Naive B cell (primary cell): ENCODE data around the gene SNED1. TPM values are rescaled to one million over a fixed set of nuclear protein-coding genes. Genes with fewer than 3 reads are reported as not detected.

ENCODE experiments used
- ATAC-seq, 2 donors: fragments of 150-1000 bp; cut with Tn5 transposase; 2 replicates each; pipeline ENCODE4 v1.10.0; 2021; ENCODE audit warnings: low read depth in 2 of 2, mild to moderate bottlenecking in 2 of 2, moderate library complexity in 2 of 2
- DNase-seq: peaks from one replicate; pipeline ENCODE4 v3.0.0; 2022
- H3K27ac Mint-ChIP-seq, 6 donors: one replicate each; pipeline ENCODE4 v1.8.0; 2020 to 2022; ENCODE audit warnings: mild to moderate bottlenecking in 6 of 6, mixed read lengths in 6 of 6, moderate library complexity in 5 of 6, inconsistent platforms in 2 of 6
- H3K27me3 Mint-ChIP-seq, 3 donors: one replicate each; pipeline ENCODE4 v1.8.0; 2021 to 2022; ENCODE audit warnings: mixed read lengths in 3 of 3, mild to moderate bottlenecking in 1 of 3
- H3K36me3 Mint-ChIP-seq, 2 donors: one replicate each; pipeline ENCODE4 v1.8.0; 2020 to 2022; ENCODE audit warnings: mixed read lengths in 2 of 2, inconsistent platforms in 1 of 2, mild to moderate bottlenecking in 1 of 2
- H3K4me1 Mint-ChIP-seq, 3 donors: one replicate each; pipeline ENCODE4 v1.8.0; 2020 to 2022; ENCODE audit warnings: mixed read lengths in 3 of 3, inconsistent platforms in 1 of 3, mild to moderate bottlenecking in 1 of 3, moderate library complexity in 1 of 3
- H3K4me3 Mint-ChIP-seq, 8 donors: one replicate each; pipeline ENCODE4 v1.8.0; 2020 to 2022; ENCODE audit warnings: mild to moderate bottlenecking in 8 of 8, mixed read lengths in 8 of 8, moderate library complexity in 8 of 8, inconsistent platforms in 2 of 8
- H3K9me3 Mint-ChIP-seq, 7 donors: one replicate each; pipeline ENCODE4 v1.8.0; 2020 to 2022; ENCODE audit warnings: mixed read lengths in 7 of 7, mild to moderate bottlenecking in 5 of 7, inconsistent platforms in 2 of 7, moderate library complexity in 1 of 7
- polyA plus RNA-seq, 6 donors: library from polyadenylated mRNA; unstranded; fragments of 300-500 nt; fragmentation: Illumina TruSeq; gene quantifications; one replicate each; pipeline ENCODE4 v1.2.3, GENCODE V29; 2021; ENCODE audit warnings: low read depth in 6 of 6

The SNED1 gene
- polyA plus RNA-seq, 6 donors from 2014 or later, result 0.75 to 3.2 (median 1.3) TPM

- no peaks in the 10 kb centered on the region for H3K9me3 Mint-ChIP-seq
- H3K27me3 Mint-ChIP-seq, result peaks cover 0 to 17% (median 0%) of the 10 kb centered on the region in 3 donors
- H3K4me3 Mint-ChIP-seq, result no peak overlapping the region
- H3K36me3 Mint-ChIP-seq, result no peaks in the 10 kb centered on the region
- ATAC-seq (no peak), DNase-seq (no peak)
- no peak overlapping the region for H3K27ac Mint-ChIP-seq
- H3K4me1 Mint-ChIP-seq, result peaks cover 0 to 4% (median 0%) of the 10 kb centered on the region in 3 donors
Observed at GRCh38 chr2:240963868-240964703, 34.3 kb upstream of the SNED1 start.

GRCh38 chr2:240964704-240965295, 33.6 kb upstream of the SNED1 start:
- H3K9me3 Mint-ChIP-seq, result no peaks in the 10 kb centered on the region
- DNase-seq (no peak), ATAC-seq (no peak)
- peaks cover 0 to 4% (median 0%) of the 10 kb centered on the region in 3 donors for H3K4me1 Mint-ChIP-seq
- H3K27me3 Mint-ChIP-seq, result peaks cover 0 to 11% (median 0%) of the 10 kb centered on the region in 3 donors
- no peaks in the 10 kb centered on the region for H3K36me3 Mint-ChIP-seq
- no peak overlapping the region for H3K27ac Mint-ChIP-seq
- no peak overlapping the region for H3K4me3 Mint-ChIP-seq

GRCh38 chr2:240965296-240965904, 33.0 kb upstream of the SNED1 start:
- Mint-ChIP-seq H3K36me3 (no peaks in the 10 kb centered on the region), H3K9me3 (peaks cover 0 to 5% (median 2%) of the 10 kb centered on the region in 7 donors), H3K27me3 (peaks cover 0 to 5% (median 0%) of the 10 kb centered on the region in 3 donors), H3K4me3 (no peak overlapping the region), H3K4me1 (no peaks in the 10 kb centered on the region), H3K27ac (no peak overlapping the region)
- no peak for DNase-seq
- ATAC-seq, result no peak

GRCh38 chr2:240965905-240966456, 32.4 kb upstream of the SNED1 start:
- ATAC-seq (no peak), DNase-seq (no peak)
- Mint-ChIP-seq H3K36me3 (no peaks in the 10 kb centered on the region), H3K9me3 (peaks cover 0 to 7% (median 2%) of the 10 kb centered on the region in 7 donors), H3K4me1 (no peaks in the 10 kb centered on the region), H3K27me3 (peaks cover 0 to 5% (median under 1%) of the 10 kb centered on the region in 3 donors), H3K27ac (no peak overlapping the region), H3K4me3 (no peak overlapping the region)

- ATAC-seq (no peak), DNase-seq (no peak)
- Mint-ChIP-seq H3K27me3 (peaks cover 0 to 8% (median 5%) of the 10 kb centered on the region in 3 donors), H3K27ac (no peak overlapping the region), H3K36me3 (peaks cover 0 to 3% of the 10 kb centered on the region in 2 donors), H3K9me3 (peaks cover 0 to 7% (median 2%) of the 10 kb centered on the region in 7 donors), H3K4me3 (no peak overlapping the region), H3K4me1 (no peaks in the 10 kb centered on the region)
Observed at GRCh38 chr2:240966457-240966905, 31.9 kb upstream of the SNED1 start.

- Mint-ChIP-seq H3K9me3 (peaks cover 0 to 7% (median 2%) of the 10 kb centered on the region in 7 donors), H3K27me3 (peaks cover 3 to 12% (median 12%) of the 10 kb centered on the region in 3 donors), H3K4me3 (no peak overlapping the region), H3K27ac (no peak overlapping the region), H3K36me3 (peaks cover 0 to 8% of the 10 kb centered on the region in 2 donors), H3K4me1 (no peaks in the 10 kb centered on the region)
- ATAC-seq (no peak), DNase-seq (no peak)
Observed at GRCh38 chr2:240966906-240967680, 31.3 kb upstream of the SNED1 start.

- H3K4me3 Mint-ChIP-seq, result no peak overlapping the region
Observed at GRCh38 chr2:240967681-240968621, 30.5 kb upstream of the SNED1 start.

GRCh38 chr2:240968731-240969624, 29.4 kb upstream of the SNED1 start:
- no peaks in the 10 kb centered on the region for H3K4me1 Mint-ChIP-seq

More at GRCh38 chr2:240967681-240968621, 30.5 kb upstream of the SNED1 start:
- peaks cover 0 to 7% (median 2%) of the 10 kb centered on the region in 7 donors for H3K9me3 Mint-ChIP-seq
- ATAC-seq (no peak), DNase-seq (no peak)
- no peak overlapping the region for H3K27ac Mint-ChIP-seq
- peaks cover 3 to 12% (median 12%) of the 10 kb centered on the region in 3 donors for H3K27me3 Mint-ChIP-seq
- no peaks in the 10 kb centered on the region for H3K4me1 Mint-ChIP-seq
- peaks cover 0 to 8% of the 10 kb centered on the region in 2 donors for H3K36me3 Mint-ChIP-seq

GRCh38 chr2:240970104-240970503, 28.3 kb upstream of the SNED1 start:
- DNase-seq, result no peak
- Mint-ChIP-seq H3K4me3 (no peak overlapping the region), H3K27ac (peak overlapping the region in 1 of 6 donors; percentile 32), H3K9me3 (peaks cover 3 to 11% (median 7%) of the 10 kb centered on the region in 7 donors), H3K4me1 (no peaks in the 10 kb centered on the region), H3K27me3 (peaks cover 9 to 20% (median 15%) of the 10 kb centered on the region in 3 donors), H3K36me3 (peaks cover 0 to 8% of the 10 kb centered on the region in 2 donors)
- no peak for ATAC-seq

More at GRCh38 chr2:240968731-240969624, 29.4 kb upstream of the SNED1 start:
- Mint-ChIP-seq H3K9me3 (peaks cover 3 to 10% (median 5%) of the 10 kb centered on the region in 7 donors), H3K4me3 (no peak overlapping the region), H3K27me3 (peaks cover 3 to 12% (median 12%) of the 10 kb centered on the region in 3 donors), H3K36me3 (peaks cover 0 to 8% of the 10 kb centered on the region in 2 donors), H3K27ac (no peak overlapping the region)
- ATAC-seq (no peak), DNase-seq (no peak)

GRCh38 chr2:240970816-240971215, 27.6 kb upstream of the SNED1 start:
- Mint-ChIP-seq H3K27ac (no peak overlapping the region), H3K9me3 (peaks cover 3 to 11% (median 7%) of the 10 kb centered on the region in 7 donors)
- no peak for ATAC-seq

GRCh38 chr2:240972201-240972600, 26.2 kb upstream of the SNED1 start:
- Mint-ChIP-seq H3K9me3 (peaks cover 3 to 11% (median 7%) of the 10 kb centered on the region in 7 donors), H3K27ac (no peak overlapping the region), H3K4me3 (no peak overlapping the region), H3K36me3 (peaks cover 0 to 8% of the 10 kb centered on the region in 2 donors), H3K27me3 (peaks cover 10 to 23% (median 17%) of the 10 kb centered on the region in 3 donors), H3K4me1 (no peaks in the 10 kb centered on the region)
- DNase-seq, result no peak
- no peak for ATAC-seq

More at GRCh38 chr2:240970816-240971215, 27.6 kb upstream of the SNED1 start:
- H3K27me3 Mint-ChIP-seq, result peaks cover 10 to 23% (median 17%) of the 10 kb centered on the region in 3 donors
- H3K36me3 Mint-ChIP-seq, result peaks cover 0 to 8% of the 10 kb centered on the region in 2 donors
- H3K4me1 Mint-ChIP-seq, result no peaks in the 10 kb centered on the region
- no peak for DNase-seq
- no peak overlapping the region for H3K4me3 Mint-ChIP-seq
